OCI-LY7 (cell line): ENCODE results near the gene CADM4. TPM values are rescaled to one million over a fixed set of nuclear protein-coding genes. Genes with fewer than 3 reads are reported as not detected.
"Not testable (repeated sequence)": the region's sequence is repeated elsewhere in the genome, so short reads cannot be mapped to it uniquely, and the experiment has no call there.

ENCODE experiments used
- BruUV-seq: library from RNA; stranded (reverse); fragments of 400-500 nt; replicated peaks from 2 replicates; lab custom pipeline; 2021; lab: Mats Ljungman, UMichigan
- CTCF ChIA-PET: fragments of 300-600 bp; sonication (Branson Sonifier 250); formaldehyde crosslinking; loops from one replicate; lab custom pipeline; 2022; ENCODE audit warnings: antibody characterized with exemption; ENCODE audit not compliant: unreplicated experiment; lab: Charles Lee
- POLR2A ChIA-PET: fragments of 300-600 bp; sonication (Branson Sonifier 250); formaldehyde crosslinking; loops from one replicate; lab custom pipeline; 2022; ENCODE audit warnings: antibody characterized with exemption; lab: Charles Lee
- DNase-seq: peaks from one replicate; pipeline ENCODE4 v3.0.0-alpha.2; 2015; ENCODE audit warnings: low spot score
- H2AFZ ChIP-seq: fragments of 200-600 bp; sonication (generic), shearing (Covaris generic); 2 replicates; pipeline ENCODE4 v1.6.1; 2014; ENCODE audit warnings: mild to moderate bottlenecking, antibody characterized with exemption, low read length, moderate library complexity
- H3K27ac ChIP-seq: fragments of 200-600 bp; sonication (generic); 2 replicates; pipeline ENCODE4 v1.5.1; 2014; ENCODE audit warnings: mixed run types, low read depth, mild to moderate bottlenecking, moderate library complexity, low read length, inconsistent platforms; ENCODE audit not compliant: poor library complexity, severe bottlenecking
- H3K36me3 ChIP-seq: fragments of 200-600 bp; sonication (generic); 2 replicates; pipeline ENCODE4 v1.6.1; 2014; ENCODE audit warnings: mild to moderate bottlenecking, antibody characterized with exemption, low read length, moderate library complexity, mixed read lengths; ENCODE audit not compliant: insufficient read depth
- H3K4me1 ChIP-seq: fragments of 200-600 bp; sonication (generic); 2 replicates; pipeline ENCODE4 v1.5.1; 2014; ENCODE audit warnings: mild to moderate bottlenecking, low read length; ENCODE audit not compliant: insufficient read depth, poor library complexity, severe bottlenecking
- H3K4me2 ChIP-seq: fragments of 200-600 bp; sonication (generic); 2 replicates; pipeline ENCODE4 v1.6.1; 2014; ENCODE audit warnings: mild to moderate bottlenecking, low read length
- H3K4me3 ChIP-seq: fragments of 200-600 bp; sonication (generic); 2 replicates; pipeline ENCODE4 v1.5.1; 2014; ENCODE audit warnings: mild to moderate bottlenecking, low read depth, low read length; ENCODE audit not compliant: poor library complexity, severe bottlenecking
- H3K79me2 ChIP-seq: fragments of 200-600 bp; sonication (generic); 2 replicates; pipeline ENCODE4 v1.6.1; 2016; ENCODE audit warnings: low read depth, mild to moderate bottlenecking, low read length, moderate library complexity, mixed read lengths; ENCODE audit not compliant: insufficient read depth
- H3K9me2 ChIP-seq: fragments of 200-600 bp; sonication (generic); 2 replicates; pipeline ENCODE4 v1.6.1; 2016; ENCODE audit warnings: mild to moderate bottlenecking, low read length, mixed read lengths; ENCODE audit not compliant: insufficient read depth
- H3K9me3 ChIP-seq: fragments of 200-600 bp; sonication (generic); 2 replicates; pipeline ENCODE4 v1.6.1; 2014; ENCODE audit warnings: mild to moderate bottlenecking, mixed run types, low read length, mixed read lengths
- H4K20me1 ChIP-seq: fragments of 200-600 bp; sonication (generic); 2 replicates; pipeline ENCODE4 v1.6.1; 2014; ENCODE audit warnings: mild to moderate bottlenecking, antibody characterized with exemption, low read length, moderate library complexity, mixed read lengths; ENCODE audit not compliant: insufficient read depth
- EZH2phosphoT487 ChIP-seq: fragments of 200-600 bp; sonication (generic); IDR thresholded peaks from 2 replicates; pipeline ENCODE4 v1.6.1; 2018; ENCODE audit warnings: low read depth, borderline replicate concordance, mild to moderate bottlenecking, mixed run types, antibody characterized with exemption, low read length, moderate library complexity, mixed read lengths
- intact Hi-C: fragments of 100-400 bp; cut with micrococcal nuclease; formaldehyde crosslinking; loops from one replicate; pipeline ENCODE4 v1.10.0; 2022; ENCODE audit not compliant: unreplicated experiment
- total RNA-seq, 2 experiments: library from RNA; depleted of rRNA in 1 of 2; stranded (reverse); fragments of >200 nt in 1 of 2; shearing (Covaris generic) in 1 of 2; gene quantifications; 2 replicates each; pipeline ENCODE4 v1.2.3, GENCODE V29; 2014 to 2022
- TF ChIP-seq, protein P1 (sequence below): fragments of 200-600 bp; sonication (generic); conservative IDR thresholded peaks from 2 replicates; pipeline ENCODE4 v1.5.1; 2014; ENCODE audit warnings: mild to moderate bottlenecking, antibody characterized with exemption, low read length, moderate library complexity, mixed read lengths

CADM4 gene
- total RNA-seq, 2 experiments from 2014 or later = not detected

DNA sequence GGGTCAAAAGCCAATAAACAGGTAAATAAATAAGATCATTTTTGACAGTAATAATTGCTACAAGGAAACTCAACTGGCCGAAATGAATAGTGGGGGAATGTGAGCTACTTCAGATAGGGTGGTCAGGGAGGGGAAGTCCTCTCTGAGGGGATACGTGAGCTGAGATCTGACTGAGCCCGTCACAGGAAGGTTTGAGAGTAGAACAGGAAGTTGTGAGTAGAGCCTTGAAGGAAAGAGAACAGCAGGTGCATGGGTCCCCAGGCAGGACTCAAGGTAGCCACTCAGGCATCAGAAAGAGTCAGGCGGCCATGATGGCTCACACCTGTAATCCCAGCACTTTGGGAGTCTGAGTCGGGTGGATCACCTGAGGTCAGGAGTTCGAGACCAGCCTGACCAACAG is 50.0 kb downstream of the CADM4 start:
- no peak for TF ChIP-seq EZH2phosphoT487
- TF ChIP-seq, protein P1, sequence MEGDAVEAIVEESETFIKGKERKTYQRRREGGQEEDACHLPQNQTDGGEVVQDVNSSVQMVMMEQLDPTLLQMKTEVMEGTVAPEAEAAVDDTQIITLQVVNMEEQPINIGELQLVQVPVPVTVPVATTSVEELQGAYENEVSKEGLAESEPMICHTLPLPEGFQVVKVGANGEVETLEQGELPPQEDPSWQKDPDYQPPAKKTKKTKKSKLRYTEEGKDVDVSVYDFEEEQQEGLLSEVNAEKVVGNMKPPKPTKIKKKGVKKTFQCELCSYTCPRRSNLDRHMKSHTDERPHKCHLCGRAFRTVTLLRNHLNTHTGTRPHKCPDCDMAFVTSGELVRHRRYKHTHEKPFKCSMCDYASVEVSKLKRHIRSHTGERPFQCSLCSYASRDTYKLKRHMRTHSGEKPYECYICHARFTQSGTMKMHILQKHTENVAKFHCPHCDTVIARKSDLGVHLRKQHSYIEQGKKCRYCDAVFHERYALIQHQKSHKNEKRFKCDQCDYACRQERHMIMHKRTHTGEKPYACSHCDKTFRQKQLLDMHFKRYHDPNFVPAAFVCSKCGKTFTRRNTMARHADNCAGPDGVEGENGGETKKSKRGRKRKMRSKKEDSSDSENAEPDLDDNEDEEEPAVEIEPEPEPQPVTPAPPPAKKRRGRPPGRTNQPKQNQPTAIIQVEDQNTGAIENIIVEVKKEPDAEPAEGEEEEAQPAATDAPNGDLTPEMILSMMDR = no peak
- Histone ChIP-seq H3K4me3 (no peak overlapping the region), H3K36me3 (peaks cover 5% of the 10 kb centered on the region; the same call in 1 of the 2 replicates), H3K9me2 (no peaks in the 10 kb centered on the region), H3K9me3 (no peaks in the 10 kb centered on the region), H3K79me2 (no peaks in the 10 kb centered on the region), H4K20me1 (no peaks in the 10 kb centered on the region), H3K27ac (no peak overlapping the region), H3K4me1 (peaks cover 8% of the 10 kb centered on the region), H2AFZ (no peak overlapping the region), H3K4me2 (no peak overlapping the region)
- ChIA-PET CTCF (no interaction called here), POLR2A (interaction anchor here (0.6 kb wide), 1 partner anchor 79 kb away, joined by 3 read pairs; no protein-coding TSS in a partner anchor)
- no TSS peak for BruUV-seq
- intact Hi-C loops = loop anchor here (10.0 kb wide), 2 partner anchors 55 to 145 kb away; partner anchors contain the start of gene ZNF575
- peak; percentile 29 for DNase-seq

DNA sequence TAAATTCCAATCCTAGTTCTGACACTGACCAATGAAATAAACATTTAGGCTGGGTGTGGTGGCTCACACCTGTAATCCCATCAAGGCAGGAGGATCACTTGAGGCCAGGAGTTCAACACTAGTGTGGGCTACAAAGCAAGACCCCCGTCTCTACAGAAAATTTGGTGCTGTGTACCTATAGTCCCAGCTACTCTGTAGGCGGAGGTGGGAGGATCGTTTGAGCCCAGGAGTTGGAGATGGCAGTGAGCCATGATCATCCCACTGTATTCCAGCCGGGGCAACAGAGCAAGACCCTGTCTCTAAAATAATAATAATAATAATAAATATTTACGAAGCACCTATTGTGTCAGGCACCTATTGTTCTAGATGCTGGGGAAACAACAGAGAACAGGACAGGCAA is 50.4 kb downstream of the CADM4 start:
- Histone ChIP-seq H3K27ac (no peak overlapping the region), H3K4me3 (no peak overlapping the region), H3K4me1 (peaks cover 8% of the 10 kb centered on the region), H3K9me2 (no peaks in the 10 kb centered on the region), H3K36me3 (peaks cover 5% of the 10 kb centered on the region; the same call in 1 of the 2 replicates), H3K9me3 (no peaks in the 10 kb centered on the region), H3K4me2 (no peak overlapping the region), H4K20me1 (no peaks in the 10 kb centered on the region), H3K79me2 (no peaks in the 10 kb centered on the region), H2AFZ (no peak overlapping the region)
- ChIA-PET POLR2A (no interaction called here), CTCF (no interaction called here)
- intact Hi-C loops = no loop called here
- TF ChIP-seq EZH2phosphoT487 = no peak
- TF ChIP-seq, protein P1 = no peak
- no TSS peak for BruUV-seq
- DNase-seq = no peak

DNA sequence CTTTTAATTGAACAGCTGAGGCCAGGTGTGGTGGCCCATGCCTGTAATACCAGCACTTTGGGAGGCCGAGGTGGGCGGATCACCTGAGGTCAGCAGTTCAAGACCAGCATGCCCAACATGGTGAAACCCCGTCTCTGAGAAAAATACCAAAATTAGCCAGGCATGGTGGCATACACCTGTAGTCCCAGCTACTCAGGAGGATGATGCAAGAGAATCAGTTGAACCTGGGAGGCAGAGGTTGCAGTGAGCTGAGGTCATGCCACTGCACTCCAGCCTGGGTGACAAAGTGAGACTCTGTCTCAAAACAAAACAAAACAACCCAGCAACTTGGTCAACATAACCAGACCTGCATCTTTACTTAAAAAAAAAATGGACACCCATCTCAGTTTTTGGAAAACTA is 52.6 kb downstream of the CADM4 start:
- H3K27ac ChIP-seq, H3K4me3 ChIP-seq, H4K20me1 ChIP-seq, H2AFZ ChIP-seq, H3K79me2 ChIP-seq, BruUV-seq, DNase-seq, H3K36me3 ChIP-seq, H3K9me2 ChIP-seq, CTCF ChIA-PET, H3K4me2 ChIP-seq, H3K9me3 ChIP-seq, intact Hi-C loops: not testable (repeated sequence)
- POLR2A ChIA-PET = interaction anchor here (0.6 kb wide), 1 partner anchor 75 kb away, joined by 3 read pairs; no protein-coding TSS in a partner anchor
- H3K4me1 ChIP-seq = peaks cover 12% of the 10 kb centered on the region
